Heart right ventricle (tissue), 16 donors: Measurements from ENCODE around the gene PELI2. TPM values are rescaled to one million over a fixed set of nuclear protein-coding genes. Genes with fewer than 3 reads are reported as not detected.

Source experiments
- ATAC-seq, 8 donors: fragments of 200-7000 bp; cut with Tn5 transposase; one replicate each; pipeline ENCODE4 v1.9.1; 2020; ENCODE audit warnings: mild to moderate bottlenecking in 8 of 8, moderate library complexity in 8 of 8, moderate number of reproducible peaks in 1 of 8
- DNase-seq, 2 donors: peaks; one replicate each; pipeline ENCODE4 v3.0.0-alpha.2; 2020
- H3K27ac ChIP-seq, 10 donors: fragments of 200-600 bp; sonication (generic) in 2 of 10; one replicate each; pipeline versions ENCODE4 v1.5.0 to v1.8.0; 2020 to 2022; ENCODE audit warnings: mild to moderate bottlenecking in 3 of 10
- H3K27me3 ChIP-seq, 7 donors: fragments of 200-600 bp; one replicate each; pipeline ENCODE4 v1.8.0; 2021 to 2022; ENCODE audit warnings: mild to moderate bottlenecking in 2 of 7
- H3K36me3 ChIP-seq, 9 donors: fragments of 200-600 bp; sonication (generic) in 1 of 9; one replicate each; pipeline versions ENCODE4 v1.5.0 to v1.8.0; 2020 to 2022; ENCODE audit warnings: mild to moderate bottlenecking in 2 of 9
- H3K4me1 ChIP-seq, 9 donors: fragments of 200-600 bp; sonication (generic) in 1 of 9; one replicate each; pipeline versions ENCODE4 v1.5.0 to v1.8.0; 2020 to 2022; ENCODE audit warnings: mild to moderate bottlenecking in 4 of 9
- H3K4me3 ChIP-seq, 10 donors: fragments of 200-600 bp; sonication (generic) in 2 of 10; one replicate each; pipeline versions ENCODE4 v1.5.0 to v1.8.0; 2020 to 2022; ENCODE audit warnings: mild to moderate bottlenecking in 7 of 10, moderate library complexity in 2 of 10
- H3K9me3 ChIP-seq, 11 donors: fragments of 200-600 bp in 10 of 11; sonication (generic) in 2 of 11; one replicate each; pipeline versions ENCODE4 v1.5.0 to v1.8.0; 2013 to 2022; ENCODE audit warnings: mild to moderate bottlenecking in 2 of 11, control low read depth in 1 of 11, moderate library complexity in 1 of 11
- WGBS, 2 donors: extraction: QIAGEN DNeasy Blood & Tissue Kit; methylation state at CpG; one replicate each; pipeline ENCODE4 v1.1.7; 2013; ENCODE audit warnings: inconsistent platforms in 1 of 2; 5-methylcytosine and 5-hydroxymethylcytosine counted together
- intact Hi-C, 10 donors: fragments of 100-400 bp; cut with DNase I; formaldehyde crosslinking; loops; one replicate each; pipeline versions ENCODE4 v1.11.1 to v1.14.2; 2022
- polyA plus RNA-seq, 2 donors: library from polyadenylated mRNA; stranded (reverse); fragments of 200-250 nt; gene quantifications; one replicate each; pipeline ENCODE4 v1.2.3, GENCODE V29; 2013
- total RNA-seq, 10 donors: library from RNA; stranded (reverse); fragmentation: NEBNext Ultra II Directional in 3 of 10; extraction: Animal tissue kit (Norgen Biotek cat#: 25700) in 3 of 10; gene quantifications; one replicate each; pipeline versions ENCODE4 v1.2.1 to v1.2.4, GENCODE V29; 2021 to 2023
- TF ChIP-seq, protein P1 (sequence below), 9 donors: fragments of 200-600 bp; sonication (generic) in 2 of 9; IDR thresholded peaks; one replicate each; pipeline versions ENCODE4 v1.5.0 to v1.8.0; 2021 to 2022; ENCODE audit warnings: antibody characterized with exemption in 9 of 9, mild to moderate bottlenecking in 5 of 9, moderate library complexity in 1 of 9
- donor health status: Arrhythmogenic right ventricular cardiomyopathy.
- donor health status: ischemic (EF 13 %, LVEDD 7.1; RV severe dilation, severe dysfunction).
- donor health status: healthy with polysubstance abuse.
- donor health status: DM: no; HTN: yes; CAD: no.
- donor health status: DM: no; HTN: no; CAD: no.
- donor health status: ischemic (EF 25% LVEDD 6.9; RV normal size, moderate dysfunction).
- donor health status: ischemic (EF 25% LVEDD 5.7; RV mildly dilated, moderate dysfunction).
- donor health status: healthy.
- donor health status: DM: yes; HTN: yes; CAD: no.
- donor health status: Ischemic cardiomyopathy.
- donor health status: ischemic (EF 35%, LVEDD 5.7; RV mildly dilated, moderate dysfunction).
- donor health status: nonischemic (EF 11% LVEDD 7.7; RV severe dilation, severe dysfunction).
- donor health status: DM: yes; HTN: yes; CAD: no.
- donor health status: PGD.
- donor health status: ischemic (EF 29% LVEDD 5.4; RV normal size, mild dysfunction).
- donor health status: nonischemic (EF 23%, LVEDD 6.1; RV moderate dilation, normal function).

Gene PELI2
- total and polyA plus RNA-seq, 12 donors, result 0.87 to 4.9 (median 2.0) TPM

DNA sequence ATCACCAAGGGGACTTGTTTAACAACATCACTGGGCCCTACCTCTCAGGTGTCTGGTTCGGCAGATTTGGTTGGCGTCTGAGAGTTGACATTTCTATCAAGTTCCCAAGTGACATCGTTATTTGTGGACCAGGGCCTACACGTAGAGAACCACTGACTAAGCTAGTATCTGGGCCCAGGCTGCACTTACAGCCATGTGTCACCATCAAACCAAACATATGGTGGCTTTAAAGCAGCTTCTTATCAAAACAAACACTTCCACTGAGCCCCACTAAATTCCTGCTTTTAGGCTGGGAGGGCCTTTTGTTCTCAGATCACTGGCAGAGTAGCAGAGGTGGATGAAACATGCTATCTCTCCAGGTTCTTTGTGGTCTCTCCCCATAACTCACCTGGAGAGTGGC is 220.5 kb downstream of the PELI2 start:
- Histone ChIP-seq H3K4me3 (no peak overlapping the region), H3K4me1 (peaks cover 0 to 54% (median 30%) of the 10 kb centered on the region in 9 donors), H3K27me3 (no peaks in the 10 kb centered on the region), H3K27ac (no peak overlapping the region), H3K36me3 (no peaks in the 10 kb centered on the region), H3K9me3 (no peaks in the 10 kb centered on the region)
- TF ChIP-seq, protein P1, sequence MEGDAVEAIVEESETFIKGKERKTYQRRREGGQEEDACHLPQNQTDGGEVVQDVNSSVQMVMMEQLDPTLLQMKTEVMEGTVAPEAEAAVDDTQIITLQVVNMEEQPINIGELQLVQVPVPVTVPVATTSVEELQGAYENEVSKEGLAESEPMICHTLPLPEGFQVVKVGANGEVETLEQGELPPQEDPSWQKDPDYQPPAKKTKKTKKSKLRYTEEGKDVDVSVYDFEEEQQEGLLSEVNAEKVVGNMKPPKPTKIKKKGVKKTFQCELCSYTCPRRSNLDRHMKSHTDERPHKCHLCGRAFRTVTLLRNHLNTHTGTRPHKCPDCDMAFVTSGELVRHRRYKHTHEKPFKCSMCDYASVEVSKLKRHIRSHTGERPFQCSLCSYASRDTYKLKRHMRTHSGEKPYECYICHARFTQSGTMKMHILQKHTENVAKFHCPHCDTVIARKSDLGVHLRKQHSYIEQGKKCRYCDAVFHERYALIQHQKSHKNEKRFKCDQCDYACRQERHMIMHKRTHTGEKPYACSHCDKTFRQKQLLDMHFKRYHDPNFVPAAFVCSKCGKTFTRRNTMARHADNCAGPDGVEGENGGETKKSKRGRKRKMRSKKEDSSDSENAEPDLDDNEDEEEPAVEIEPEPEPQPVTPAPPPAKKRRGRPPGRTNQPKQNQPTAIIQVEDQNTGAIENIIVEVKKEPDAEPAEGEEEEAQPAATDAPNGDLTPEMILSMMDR (IDR thresholded peaks at IDR 0.05), result no peak
- intact Hi-C loops, result loop anchor here in 5 of 10 donors (5.0 to 10.0 kb wide), 4 partner anchors 214 to 604 kb away; partner anchors contain the start of gene PELI2 (in 1 of the 5)
- no peak for ATAC-seq
- WGBS, 2 donors, result 91 to 92% methylated on average over 4 of the region's 4 CpGs
- no peak for DNase-seq

DNA sequence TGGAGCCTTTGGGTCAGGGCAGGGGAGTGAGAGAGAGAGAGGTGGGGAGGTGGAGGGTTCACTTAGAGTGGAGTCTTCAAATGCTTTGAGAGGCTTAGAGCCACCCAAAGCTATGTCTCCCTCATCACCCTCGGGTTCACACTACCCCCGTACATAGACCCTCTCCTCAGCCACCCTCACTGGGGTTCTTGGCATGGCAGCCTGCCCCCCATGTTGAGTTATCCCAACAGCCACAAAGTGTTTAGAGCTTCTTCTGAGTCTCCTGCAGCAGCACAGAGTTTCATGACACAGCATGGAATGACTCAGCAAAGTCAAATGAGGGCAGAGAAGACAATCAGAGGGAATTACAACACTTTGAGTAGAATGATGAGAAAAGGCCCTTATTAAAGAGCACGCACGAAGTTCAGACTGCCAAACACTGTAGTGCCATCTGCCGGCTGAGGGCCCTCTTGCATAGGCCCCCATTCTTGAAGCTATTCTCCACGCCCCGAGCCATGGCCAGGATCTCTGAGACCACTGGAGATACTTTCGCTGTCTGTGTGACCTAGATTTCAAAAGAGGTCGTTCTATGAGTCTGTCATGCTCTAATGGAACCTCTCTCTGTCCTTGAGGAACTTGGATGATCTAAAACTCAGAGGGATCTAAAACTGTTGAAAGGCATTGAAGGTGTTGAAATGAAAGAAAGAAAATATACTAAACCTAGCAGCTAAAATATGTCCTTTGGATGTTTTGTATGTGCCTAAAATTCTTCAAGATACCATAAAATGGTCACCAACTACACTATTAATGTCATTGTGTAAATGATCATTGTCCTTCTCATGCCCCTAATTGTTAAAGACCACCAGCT is 221.9 kb downstream of the PELI2 start:
- Histone ChIP-seq H3K4me1 (peaks cover 0 to 41% (median 30%) of the 10 kb centered on the region in 9 donors), H3K9me3 (no peaks in the 10 kb centered on the region), H3K36me3 (no peaks in the 10 kb centered on the region), H3K27ac (peak overlapping the region in 3 of 10 donors; percentile 7 to 48 (median 28)), H3K27me3 (no peaks in the 10 kb centered on the region), H3K4me3 (no peak overlapping the region)
- DNase-seq, result peak; percentile 70 to 73
- TF ChIP-seq, protein P1 (IDR thresholded peaks at IDR 0.05), result peak; percentile 45 to 89 (median 85)
- ATAC-seq, result peak; percentile 81 to 94 (median 88)
- intact Hi-C loops, result loop anchor here (2.0 to 10.0 kb wide), 13 partner anchors 135 to 635 kb away; partner anchors contain the start of gene PELI2 (in 4 of the 10)
- 35 to 43% methylated on average over 9 of the region's 9 CpGs for WGBS, 2 donors

DNA sequence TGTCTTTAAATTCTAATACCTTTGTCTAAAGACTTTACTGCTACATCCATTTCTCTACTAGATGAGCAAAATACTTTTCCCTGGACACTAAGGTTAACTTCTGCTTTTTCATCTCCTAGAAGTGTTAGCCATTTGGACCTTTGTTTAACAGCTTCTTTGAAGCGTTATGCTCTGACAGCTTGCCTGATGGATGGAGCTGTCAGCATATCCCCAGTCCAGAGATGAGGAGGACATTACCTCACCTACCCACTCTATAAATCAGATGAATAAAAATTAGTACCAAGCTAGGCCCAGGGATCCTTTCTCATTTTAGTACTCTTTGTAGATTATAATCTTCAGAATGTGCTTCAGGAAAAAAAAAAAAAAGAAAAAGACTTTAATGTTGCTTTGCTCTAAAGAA is 222.7 kb downstream of the PELI2 start:
- ATAC-seq (no peak), DNase-seq (no peak)
- intact Hi-C loops, result loop anchor here in 9 of 10 donors (2.0 to 10.0 kb wide), 11 partner anchors 134 to 636 kb away; partner anchors contain the start of gene PELI2 (in 3 of the 9)
- H3K4me1 ChIP-seq, result peaks cover 0 to 41% (median 30%) of the 10 kb centered on the region in 9 donors
- 91 to 92% methylated on average over 1 of the region's 1 CpG for WGBS, 2 donors
- no peak overlapping the region for H3K4me3 ChIP-seq
- TF ChIP-seq, protein P1 (IDR thresholded peaks at IDR 0.05), result no peak
- H3K36me3 ChIP-seq, result no peaks in the 10 kb centered on the region
- no peaks in the 10 kb centered on the region for H3K9me3 ChIP-seq
- no peak overlapping the region for H3K27ac ChIP-seq
- H3K27me3 ChIP-seq, result no peaks in the 10 kb centered on the region

DNA sequence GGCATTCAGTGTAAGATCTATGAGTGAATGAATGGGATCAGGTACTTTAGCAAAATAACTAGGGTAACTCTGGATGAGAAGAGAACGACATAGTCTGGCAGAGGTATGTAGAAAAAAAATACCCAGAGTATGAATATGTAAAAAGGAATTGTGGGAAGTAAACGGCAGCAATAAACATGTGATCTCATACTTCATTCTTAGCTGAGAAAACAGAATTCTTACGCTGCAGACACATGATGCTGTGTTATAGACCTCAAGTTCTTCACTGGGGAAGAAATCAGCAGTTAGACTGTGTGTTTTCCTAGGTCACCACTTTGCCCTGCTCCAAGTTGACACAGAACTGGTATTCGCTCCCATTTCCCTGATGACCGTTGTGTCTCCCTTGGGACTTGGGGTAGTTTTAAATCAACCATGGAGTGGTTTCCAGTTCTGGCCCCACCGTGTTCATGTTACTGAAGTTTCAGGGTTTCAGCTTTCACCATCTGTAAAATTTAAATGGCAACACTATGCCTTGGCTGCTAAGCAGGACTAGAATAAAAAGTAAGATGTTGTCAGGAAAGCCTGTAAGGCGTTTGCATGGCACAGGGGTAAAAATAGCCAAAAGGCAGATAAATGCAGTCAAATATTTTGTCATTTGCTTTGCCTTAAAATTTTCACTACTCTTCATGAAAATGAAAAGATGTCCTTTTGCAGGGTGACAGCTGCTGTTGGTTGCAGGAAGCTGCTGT is 223.7 kb downstream of the PELI2 start:
- no peaks in the 10 kb centered on the region for H3K36me3 ChIP-seq
- no peak overlapping the region for H3K4me3 ChIP-seq
- intact Hi-C loops, result loop anchor here in 9 of 10 donors (2.0 to 10.0 kb wide), 11 partner anchors 133 to 637 kb away; partner anchors contain the start of gene PELI2 (in 3 of the 9)

More for the DNA sequence above, 223.7 kb downstream of the PELI2 start:
- ATAC-seq (peak in 1 of 8 donors; percentile 38), DNase-seq (no peak)
- 36 to 47% methylated on average over 7 of the region's 7 CpGs for WGBS, 2 donors
- no peaks in the 10 kb centered on the region for H3K9me3 ChIP-seq
- TF ChIP-seq, protein P1 (IDR thresholded peaks at IDR 0.05), result no peak
- H3K27ac ChIP-seq, result peak overlapping the region in 5 of 10 donors; percentile 3 to 56 (median 45)
- peaks cover 0 to 41% (median 30%) of the 10 kb centered on the region in 9 donors for H3K4me1 ChIP-seq
- no peaks in the 10 kb centered on the region for H3K27me3 ChIP-seq
